ENCODE data around the gene NRAP. TPM values are rescaled to one million over a fixed set of nuclear protein-coding genes. Genes with fewer than 3 reads are reported as not detected.

NRAP gene
- total RNA-seq, 1 donor from 2014 or later: 27.1 TPM

DNA sequence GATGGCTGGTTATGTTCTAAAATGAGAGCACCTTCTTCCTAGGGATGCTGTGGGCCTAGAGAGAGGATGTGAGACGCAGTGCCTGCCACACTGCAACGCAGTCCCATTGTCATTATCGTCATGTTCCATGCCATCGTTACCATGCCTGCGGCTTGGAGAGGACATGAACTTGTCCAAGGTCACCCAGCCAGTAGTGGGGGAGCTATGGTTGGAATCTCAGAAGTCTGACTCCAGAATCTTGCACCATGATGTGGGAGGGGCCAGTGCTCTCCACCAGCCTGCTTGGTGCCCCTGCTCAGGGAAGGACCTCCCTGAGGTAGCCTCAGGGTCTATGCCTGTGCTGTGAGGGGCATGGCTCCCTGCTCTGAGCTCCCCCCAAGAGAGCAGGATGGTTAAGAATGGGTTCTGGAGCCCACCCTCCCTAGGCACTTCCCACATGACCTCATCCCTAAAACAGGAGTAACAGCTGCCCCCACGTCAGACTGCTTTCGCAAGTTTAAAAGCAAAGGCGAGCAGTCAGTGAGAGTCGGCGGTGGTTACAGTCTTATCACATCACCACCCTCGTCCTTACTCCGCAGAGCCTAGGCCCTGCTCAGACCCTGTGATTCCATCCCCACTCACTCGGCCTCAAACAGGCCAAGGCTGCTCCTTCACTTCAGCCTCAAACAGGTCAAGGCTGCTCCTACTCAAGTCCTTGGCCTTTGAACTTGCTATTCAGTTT lies 60.6 kb downstream of the NRAP start:
- Histone ChIP-seq H3K4me1 (ENCODE audit: control insufficient read depth in 3 of 3, insufficient read depth in 3 of 3, low read length in 3 of 3) (peaks cover 9 to 38% (median 32%) of the 10 kb centered on the region in 3 donors), H3K9me3 (ENCODE audit: control insufficient read depth in 3 of 3, low read length in 3 of 3) (no peaks in the 10 kb centered on the region), H3K36me3 (ENCODE audit: control insufficient read depth in 3 of 3, insufficient read depth in 3 of 3, low read length in 3 of 3) (peaks cover 68 to 80% (median 73%) of the 10 kb centered on the region in 3 donors), H3K27me3 (ENCODE audit: control insufficient read depth in 3 of 3, insufficient read depth in 3 of 3, low read length in 3 of 3) (peaks cover 0 to 2% (median 0%) of the 10 kb centered on the region in 3 donors), H3K9ac (ENCODE audit: low read depth in 1 of 3, low read length in 3 of 3) (peak overlapping the region; percentile 34 to 62 (median 51)), H3K27ac (ENCODE audit: low read depth, low read length) (peak overlapping the region; percentile 85), H3K4me3 (ENCODE audit: low read length in 3 of 3) (no peak overlapping the region)

DNA sequence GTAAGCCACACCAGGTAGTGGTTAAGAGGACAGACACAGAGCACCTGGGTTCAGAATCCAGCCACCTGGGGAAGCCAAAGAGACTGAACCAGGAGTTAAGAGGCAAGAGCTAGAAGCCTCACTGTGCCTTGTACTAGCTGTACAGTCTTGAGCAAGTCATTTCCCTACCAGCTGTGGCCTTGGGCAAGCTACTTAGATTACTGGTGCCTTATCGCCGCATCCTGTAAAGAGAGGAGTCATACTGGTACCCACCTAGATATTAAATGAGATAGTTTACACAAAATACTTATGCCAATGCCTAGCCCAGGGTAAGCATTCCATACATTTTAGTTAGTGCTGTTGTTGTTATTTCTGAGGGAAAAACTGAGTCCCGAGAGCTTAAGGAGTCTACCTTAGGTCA lies 63.3 kb downstream of the NRAP start:
- Histone ChIP-seq H3K4me1 (ENCODE audit: control insufficient read depth in 3 of 3, insufficient read depth in 3 of 3, low read length in 3 of 3) (peaks cover 9 to 31% (median 27%) of the 10 kb centered on the region in 3 donors), H3K27ac (ENCODE audit: low read depth, low read length) (no peak overlapping the region), H3K4me3 (ENCODE audit: low read length in 3 of 3) (no peak overlapping the region), H3K36me3 (ENCODE audit: control insufficient read depth in 3 of 3, insufficient read depth in 3 of 3, low read length in 3 of 3) (peaks cover 76 to 86% (median 76%) of the 10 kb centered on the region in 3 donors), H3K9me3 (ENCODE audit: control insufficient read depth in 3 of 3, low read length in 3 of 3) (no peaks in the 10 kb centered on the region), H3K9ac (ENCODE audit: low read depth in 1 of 3, low read length in 3 of 3) (no peak overlapping the region), H3K27me3 (ENCODE audit: control insufficient read depth in 3 of 3, insufficient read depth in 3 of 3, low read length in 3 of 3) (peaks cover 0 to 2% (median 0%) of the 10 kb centered on the region in 3 donors)

DNA sequence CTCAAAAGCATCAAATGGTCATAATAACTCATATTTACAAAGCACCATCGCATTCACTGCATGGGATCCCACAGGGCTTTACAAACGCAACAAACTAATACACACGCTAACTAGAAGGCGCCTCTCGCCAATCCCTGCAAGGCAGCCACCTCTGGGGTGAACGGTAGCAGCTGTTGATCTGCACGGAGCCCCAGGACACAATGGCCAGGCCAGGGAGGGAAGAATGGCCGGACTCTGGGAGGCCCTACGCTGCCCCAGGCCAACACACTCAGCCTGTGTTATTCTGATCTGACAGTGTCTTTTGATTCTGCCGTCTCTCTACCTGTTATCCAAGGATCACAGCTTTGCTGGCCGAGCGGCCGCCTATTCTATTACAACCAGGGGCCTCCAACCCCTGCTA lies 69.2 kb downstream of the NRAP start:
- H3K9ac ChIP-seq (ENCODE audit: low read depth in 1 of 3, low read length in 3 of 3): no peak overlapping the region
- H3K27ac ChIP-seq (ENCODE audit: low read depth, low read length): no peak overlapping the region
- peaks cover 0 to 13% (median 13%) of the 10 kb centered on the region in 3 donors for H3K4me1 ChIP-seq (ENCODE audit: control insufficient read depth in 3 of 3, insufficient read depth in 3 of 3, low read length in 3 of 3)
- H3K4me3 ChIP-seq (ENCODE audit: low read length in 3 of 3): no peak overlapping the region
- peaks cover 79 to 94% (median 87%) of the 10 kb centered on the region in 3 donors for H3K36me3 ChIP-seq (ENCODE audit: control insufficient read depth in 3 of 3, insufficient read depth in 3 of 3, low read length in 3 of 3)
- no peaks in the 10 kb centered on the region for H3K27me3 ChIP-seq (ENCODE audit: control insufficient read depth in 3 of 3, insufficient read depth in 3 of 3, low read length in 3 of 3)
- no peaks in the 10 kb centered on the region for H3K9me3 ChIP-seq (ENCODE audit: control insufficient read depth in 3 of 3, low read length in 3 of 3)

DNA sequence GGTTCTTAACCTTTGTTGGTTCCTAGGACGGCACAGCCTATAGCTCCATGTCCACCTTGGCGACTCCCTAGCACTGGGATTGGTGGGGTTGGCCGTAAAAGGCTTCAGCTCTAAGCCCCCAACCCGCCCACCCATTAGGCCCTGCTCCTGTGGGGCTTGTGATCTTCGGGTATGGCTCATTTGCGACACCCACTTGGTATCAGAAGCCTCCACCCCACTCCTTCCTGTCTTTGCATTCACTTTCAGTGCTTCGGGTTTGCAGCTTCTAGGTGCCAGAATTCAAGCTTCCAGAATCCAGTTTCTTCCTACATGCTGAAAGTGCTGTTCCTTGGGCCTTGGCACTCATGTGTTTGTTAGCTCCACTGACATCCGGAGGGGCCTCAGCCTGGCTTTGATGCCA lies 71.5 kb downstream of the NRAP start:
- Histone ChIP-seq H3K36me3 (ENCODE audit: control insufficient read depth in 3 of 3, insufficient read depth in 3 of 3, low read length in 3 of 3) (peaks cover 83 to 96% (median 92%) of the 10 kb centered on the region in 3 donors), H3K4me1 (ENCODE audit: control insufficient read depth in 3 of 3, insufficient read depth in 3 of 3, low read length in 3 of 3) (peaks cover 0 to 22% (median 20%) of the 10 kb centered on the region in 3 donors), H3K4me3 (ENCODE audit: low read length in 3 of 3) (no peak overlapping the region), H3K27ac (ENCODE audit: low read depth, low read length) (no peak overlapping the region), H3K27me3 (ENCODE audit: control insufficient read depth in 3 of 3, insufficient read depth in 3 of 3, low read length in 3 of 3) (no peaks in the 10 kb centered on the region), H3K9me3 (ENCODE audit: control insufficient read depth in 3 of 3, low read length in 3 of 3) (no peaks in the 10 kb centered on the region), H3K9ac (ENCODE audit: low read depth in 1 of 3, low read length in 3 of 3) (no peak overlapping the region)

DNA sequence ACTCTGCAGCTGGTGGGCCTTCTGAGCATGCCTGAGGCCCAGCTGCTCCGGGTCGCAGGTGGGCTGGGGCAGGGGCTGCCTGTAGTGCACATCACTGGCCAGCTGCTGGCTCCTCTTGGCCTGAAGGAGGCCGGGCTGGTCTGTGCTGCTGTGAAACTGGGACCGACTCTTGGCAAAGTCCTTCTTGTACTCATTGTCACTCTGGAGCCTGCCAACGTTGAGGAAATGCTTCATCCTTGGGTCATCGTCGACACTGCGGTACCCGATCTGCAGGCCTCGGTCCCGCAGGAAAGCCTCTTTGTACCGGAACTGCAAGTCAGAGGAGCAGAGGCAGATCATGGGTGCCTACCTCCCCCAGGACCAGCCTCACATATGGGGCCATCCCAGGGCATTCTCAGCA lies 73.3 kb downstream of the NRAP start:
- no peaks in the 10 kb centered on the region for H3K27me3 ChIP-seq (ENCODE audit: control insufficient read depth in 3 of 3, insufficient read depth in 3 of 3, low read length in 3 of 3)
- H3K4me1 ChIP-seq (ENCODE audit: control insufficient read depth in 3 of 3, insufficient read depth in 3 of 3, low read length in 3 of 3): peaks cover 4 to 29% (median 24%) of the 10 kb centered on the region in 3 donors
- H3K36me3 ChIP-seq (ENCODE audit: control insufficient read depth in 3 of 3, insufficient read depth in 3 of 3, low read length in 3 of 3): peaks cover 70 to 80% (median 75%) of the 10 kb centered on the region in 3 donors
- no peaks in the 10 kb centered on the region for H3K9me3 ChIP-seq (ENCODE audit: control insufficient read depth in 3 of 3, low read length in 3 of 3)
- peak overlapping the region; percentile 6 for H3K27ac ChIP-seq (ENCODE audit: low read depth, low read length)
- H3K4me3 ChIP-seq (ENCODE audit: low read length in 3 of 3): no peak overlapping the region
- no peak overlapping the region for H3K9ac ChIP-seq (ENCODE audit: low read depth in 1 of 3, low read length in 3 of 3)

DNA sequence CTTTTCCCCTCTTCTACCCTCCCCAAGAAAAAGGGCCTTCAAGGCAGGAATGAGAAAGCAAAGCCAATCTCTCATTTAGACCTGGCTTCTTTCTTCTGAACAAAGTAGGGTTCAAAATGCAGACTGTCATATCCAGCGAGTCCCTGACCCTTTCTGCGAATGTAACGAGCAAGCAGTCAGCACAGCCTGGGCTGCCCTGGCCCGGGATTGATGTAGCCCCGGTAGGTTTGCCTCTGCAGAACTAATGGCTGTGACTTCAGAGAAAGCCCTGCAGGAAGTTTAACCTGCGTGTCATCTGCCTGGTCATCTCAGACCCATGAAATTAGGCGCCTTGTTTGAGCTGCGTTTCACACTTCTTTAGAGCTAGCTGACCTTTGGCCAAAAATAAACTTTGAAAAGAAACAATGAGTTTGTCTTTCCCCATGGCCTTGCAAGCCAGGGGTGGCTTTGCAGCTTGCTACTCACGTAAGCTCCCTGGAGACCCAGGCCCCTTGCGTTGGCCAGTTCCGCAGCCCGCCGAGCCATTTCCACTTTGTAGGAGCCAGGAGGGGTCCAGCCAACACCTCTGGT lies 74.6 kb downstream of the NRAP start:
- H3K27me3 ChIP-seq (ENCODE audit: control insufficient read depth in 3 of 3, insufficient read depth in 3 of 3, low read length in 3 of 3): no peaks in the 10 kb centered on the region
- no peaks in the 10 kb centered on the region for H3K9me3 ChIP-seq (ENCODE audit: control insufficient read depth in 3 of 3, low read length in 3 of 3)
- H3K36me3 ChIP-seq (ENCODE audit: control insufficient read depth in 3 of 3, insufficient read depth in 3 of 3, low read length in 3 of 3): peaks cover 58 to 68% (median 62%) of the 10 kb centered on the region in 3 donors
- H3K27ac ChIP-seq (ENCODE audit: low read depth, low read length): no peak overlapping the region
- H3K9ac ChIP-seq (ENCODE audit: low read depth in 1 of 3, low read length in 3 of 3): no peak overlapping the region
- H3K4me1 ChIP-seq (ENCODE audit: control insufficient read depth in 3 of 3, insufficient read depth in 3 of 3, low read length in 3 of 3): peaks cover 4 to 29% (median 25%) of the 10 kb centered on the region in 3 donors
- H3K4me3 ChIP-seq (ENCODE audit: low read length in 3 of 3): no peak overlapping the region

DNA sequence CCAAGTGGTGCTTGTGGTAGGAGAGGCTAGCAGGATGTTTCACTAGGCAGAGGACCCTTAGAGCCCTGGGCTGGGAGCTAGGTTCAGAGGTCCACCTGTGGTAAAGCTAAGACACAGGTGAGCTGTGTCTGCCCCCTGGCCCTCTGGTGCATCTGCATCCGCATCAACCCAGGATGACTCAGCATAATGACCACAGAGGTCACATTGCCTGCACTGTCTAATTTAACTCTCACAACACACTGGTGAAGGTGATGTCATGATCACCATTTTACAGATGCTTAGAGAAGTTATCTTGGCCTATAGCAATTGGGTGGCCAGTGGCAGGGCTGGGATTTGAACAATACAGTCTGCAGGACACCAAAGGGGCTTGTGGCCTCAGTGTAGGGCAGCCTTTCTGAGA lies 77.9 kb downstream of the NRAP start:
- no peak overlapping the region for H3K4me3 ChIP-seq (ENCODE audit: low read length in 3 of 3)
- peaks cover 33 to 35% (median 34%) of the 10 kb centered on the region in 3 donors for H3K36me3 ChIP-seq (ENCODE audit: control insufficient read depth in 3 of 3, insufficient read depth in 3 of 3, low read length in 3 of 3)
- peaks cover 14 to 51% (median 38%) of the 10 kb centered on the region in 3 donors for H3K4me1 ChIP-seq (ENCODE audit: control insufficient read depth in 3 of 3, insufficient read depth in 3 of 3, low read length in 3 of 3)
- peak overlapping the region; percentile 58 for H3K27ac ChIP-seq (ENCODE audit: low read depth, low read length)
- no peak overlapping the region for H3K9ac ChIP-seq (ENCODE audit: low read depth in 1 of 3, low read length in 3 of 3)
- no peaks in the 10 kb centered on the region for H3K9me3 ChIP-seq (ENCODE audit: control insufficient read depth in 3 of 3, low read length in 3 of 3)
- H3K27me3 ChIP-seq (ENCODE audit: control insufficient read depth in 3 of 3, insufficient read depth in 3 of 3, low read length in 3 of 3): no peaks in the 10 kb centered on the region

DNA sequence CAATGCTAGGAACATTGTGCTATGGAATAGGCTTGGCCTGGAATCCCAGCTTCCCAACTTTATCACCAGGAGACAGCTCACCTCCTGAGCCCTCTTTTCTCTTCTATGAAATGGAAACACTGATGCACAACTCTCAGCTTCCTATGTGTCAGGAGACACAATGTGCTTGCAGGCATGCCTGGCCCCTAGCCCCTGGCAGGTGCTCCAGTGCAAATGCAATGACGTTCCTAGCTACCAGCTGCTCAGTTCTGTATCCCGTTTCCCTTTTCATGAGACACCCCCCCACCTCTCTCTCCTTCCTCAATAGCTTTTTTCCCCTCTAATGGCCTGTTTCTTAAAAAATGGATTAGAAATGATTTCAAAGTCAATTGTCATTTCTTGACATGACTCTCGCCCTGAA lies 80.3 kb downstream of the NRAP start:
- H3K4me1 ChIP-seq (ENCODE audit: control insufficient read depth in 3 of 3, insufficient read depth in 3 of 3, low read length in 3 of 3): peaks cover 18 to 52% (median 40%) of the 10 kb centered on the region in 3 donors
- no peak overlapping the region for H3K4me3 ChIP-seq (ENCODE audit: low read length in 3 of 3)
- no peaks in the 10 kb centered on the region for H3K9me3 ChIP-seq (ENCODE audit: control insufficient read depth in 3 of 3, low read length in 3 of 3)
- H3K9ac ChIP-seq (ENCODE audit: low read depth in 1 of 3, low read length in 3 of 3): no peak overlapping the region
- no peaks in the 10 kb centered on the region for H3K27me3 ChIP-seq (ENCODE audit: control insufficient read depth in 3 of 3, insufficient read depth in 3 of 3, low read length in 3 of 3)
- H3K27ac ChIP-seq (ENCODE audit: low read depth, low read length): peak overlapping the region; percentile 78
- peaks cover 9 to 13% (median 11%) of the 10 kb centered on the region in 3 donors for H3K36me3 ChIP-seq (ENCODE audit: control insufficient read depth in 3 of 3, insufficient read depth in 3 of 3, low read length in 3 of 3)

DNA sequence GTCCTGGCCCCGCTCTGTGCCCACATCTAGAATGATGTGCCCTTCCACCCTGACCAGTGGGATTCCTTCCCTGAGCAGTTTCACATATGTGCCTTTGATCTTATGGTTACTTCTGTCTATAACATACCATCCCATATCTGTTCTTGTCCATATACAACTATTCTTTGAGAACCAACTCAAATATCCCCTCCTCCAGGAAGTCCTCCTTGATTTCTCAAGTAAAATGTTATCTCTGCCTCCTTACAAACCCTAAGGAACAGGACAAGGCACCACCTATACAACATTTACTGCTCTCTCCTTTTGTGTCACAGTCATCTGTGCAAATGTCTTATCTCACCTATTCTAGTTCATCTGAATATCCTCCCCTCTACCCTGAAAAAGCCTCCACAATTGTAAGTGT lies 82.7 kb downstream of the NRAP start:
- H3K9ac ChIP-seq (ENCODE audit: low read depth in 1 of 3, low read length in 3 of 3): no peak overlapping the region
- H3K36me3 ChIP-seq (ENCODE audit: control insufficient read depth in 3 of 3, insufficient read depth in 3 of 3, low read length in 3 of 3): no peaks in the 10 kb centered on the region
- peaks cover 19 to 43% (median 34%) of the 10 kb centered on the region in 3 donors for H3K4me1 ChIP-seq (ENCODE audit: control insufficient read depth in 3 of 3, insufficient read depth in 3 of 3, low read length in 3 of 3)
- no peak overlapping the region for H3K4me3 ChIP-seq (ENCODE audit: low read length in 3 of 3)
- no peaks in the 10 kb centered on the region for H3K27me3 ChIP-seq (ENCODE audit: control insufficient read depth in 3 of 3, insufficient read depth in 3 of 3, low read length in 3 of 3)
- no peaks in the 10 kb centered on the region for H3K9me3 ChIP-seq (ENCODE audit: control insufficient read depth in 3 of 3, low read length in 3 of 3)
- no peak overlapping the region for H3K27ac ChIP-seq (ENCODE audit: low read depth, low read length)

DNA sequence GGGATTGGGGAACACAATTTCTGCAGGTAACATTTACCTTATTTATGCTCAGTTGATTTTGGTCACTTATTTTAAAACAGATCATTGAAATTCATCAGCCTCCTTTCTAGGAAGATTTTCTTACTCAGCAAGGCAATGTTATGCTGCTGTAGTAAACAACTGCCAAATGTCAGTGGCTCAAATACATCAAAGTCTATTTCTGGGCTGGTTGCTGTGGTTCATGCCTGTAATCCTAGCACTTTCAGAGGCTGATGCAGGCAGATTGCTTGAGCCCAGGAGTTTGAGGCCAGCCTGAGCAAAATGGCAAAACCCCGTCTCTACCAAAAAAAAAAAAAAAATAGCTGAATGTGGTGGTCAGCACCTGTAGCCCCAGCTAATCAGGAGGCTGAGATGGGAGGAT lies 85.1 kb downstream of the NRAP start:
- no peak overlapping the region for H3K4me3 ChIP-seq (ENCODE audit: low read length in 3 of 3)
- H3K27me3 ChIP-seq (ENCODE audit: control insufficient read depth in 3 of 3, insufficient read depth in 3 of 3, low read length in 3 of 3): no peaks in the 10 kb centered on the region
- no peak overlapping the region for H3K9ac ChIP-seq (ENCODE audit: low read depth in 1 of 3, low read length in 3 of 3)
- no peaks in the 10 kb centered on the region for H3K9me3 ChIP-seq (ENCODE audit: control insufficient read depth in 3 of 3, low read length in 3 of 3)
- H3K4me1 ChIP-seq (ENCODE audit: control insufficient read depth in 3 of 3, insufficient read depth in 3 of 3, low read length in 3 of 3): peaks cover 13 to 34% (median 31%) of the 10 kb centered on the region in 3 donors
- no peaks in the 10 kb centered on the region for H3K36me3 ChIP-seq (ENCODE audit: control insufficient read depth in 3 of 3, insufficient read depth in 3 of 3, low read length in 3 of 3)
- H3K27ac ChIP-seq (ENCODE audit: low read depth, low read length): peak overlapping the region; percentile 45
